Liver (tissue), 3 donors: ENCODE results near the gene TMEM243.

Experiments
- CTCF ChIP-seq: fragments of 150-350 bp; IDR thresholded peaks from 2 replicates; pipeline ENCODE4 v1.5.1; 2017; ENCODE audit warnings: improper control_type of control experiment, low read depth, low read length; ENCODE audit not compliant: missing input control
- TAF1 ChIP-seq: conservative IDR thresholded peaks from 2 replicates; pipeline ENCODE4 v1.6.1; 2016; ENCODE audit warnings: antibody characterized with exemption, mild to moderate bottlenecking
- donor health status: healthy.
- donor health status: healthy.

GRCh38 chr7:87213811-87214210, 5.7 kb downstream of the TMEM243 start:
- TF ChIP-seq TAF1, result no peak
- no peak for TF ChIP-seq CTCF
